ENCODE measurements around the gene SH3PXD2A.

SH3PXD2A gene

GRCh38 chr10:103726637-103727036 is 128.7 kb downstream of the SH3PXD2A start:
- TF ChIP-seq, protein P1, sequence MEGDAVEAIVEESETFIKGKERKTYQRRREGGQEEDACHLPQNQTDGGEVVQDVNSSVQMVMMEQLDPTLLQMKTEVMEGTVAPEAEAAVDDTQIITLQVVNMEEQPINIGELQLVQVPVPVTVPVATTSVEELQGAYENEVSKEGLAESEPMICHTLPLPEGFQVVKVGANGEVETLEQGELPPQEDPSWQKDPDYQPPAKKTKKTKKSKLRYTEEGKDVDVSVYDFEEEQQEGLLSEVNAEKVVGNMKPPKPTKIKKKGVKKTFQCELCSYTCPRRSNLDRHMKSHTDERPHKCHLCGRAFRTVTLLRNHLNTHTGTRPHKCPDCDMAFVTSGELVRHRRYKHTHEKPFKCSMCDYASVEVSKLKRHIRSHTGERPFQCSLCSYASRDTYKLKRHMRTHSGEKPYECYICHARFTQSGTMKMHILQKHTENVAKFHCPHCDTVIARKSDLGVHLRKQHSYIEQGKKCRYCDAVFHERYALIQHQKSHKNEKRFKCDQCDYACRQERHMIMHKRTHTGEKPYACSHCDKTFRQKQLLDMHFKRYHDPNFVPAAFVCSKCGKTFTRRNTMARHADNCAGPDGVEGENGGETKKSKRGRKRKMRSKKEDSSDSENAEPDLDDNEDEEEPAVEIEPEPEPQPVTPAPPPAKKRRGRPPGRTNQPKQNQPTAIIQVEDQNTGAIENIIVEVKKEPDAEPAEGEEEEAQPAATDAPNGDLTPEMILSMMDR (IDR thresholded peaks at IDR 0.05) = no peak
- no peak overlapping the region for H3K4me3 ChIP-seq
- no peak overlapping the region for H3K27ac ChIP-seq
- no peak for DNase-seq (ENCODE audit: low spot score)

- TF ChIP-seq, protein P1 (IDR thresholded peaks at IDR 0.05) = no peak
- Histone ChIP-seq H3K4me3 (no peak overlapping the region), H3K27ac (no peak overlapping the region)
- DNase-seq (ENCODE audit: low spot score) = no peak
Observed at GRCh38 chr10:103725242-103725641, 130.1 kb downstream of the SH3PXD2A start.

- no peak overlapping the region for H3K27ac ChIP-seq
- TF ChIP-seq, protein P1 (IDR thresholded peaks at IDR 0.05) = no peak
- H3K4me3 ChIP-seq = no peak overlapping the region
- no peak for DNase-seq (ENCODE audit: low spot score)
Observed at GRCh38 chr10:103724771-103725170, 130.6 kb downstream of the SH3PXD2A start.

GRCh38 chr10:103724074-103724473 is 131.3 kb downstream of the SH3PXD2A start:
- TF ChIP-seq, protein P1 (IDR thresholded peaks at IDR 0.05) = no peak
- Histone ChIP-seq H3K27ac (no peak overlapping the region), H3K4me3 (no peak overlapping the region)
- no peak for DNase-seq (ENCODE audit: low spot score)

DNA sequence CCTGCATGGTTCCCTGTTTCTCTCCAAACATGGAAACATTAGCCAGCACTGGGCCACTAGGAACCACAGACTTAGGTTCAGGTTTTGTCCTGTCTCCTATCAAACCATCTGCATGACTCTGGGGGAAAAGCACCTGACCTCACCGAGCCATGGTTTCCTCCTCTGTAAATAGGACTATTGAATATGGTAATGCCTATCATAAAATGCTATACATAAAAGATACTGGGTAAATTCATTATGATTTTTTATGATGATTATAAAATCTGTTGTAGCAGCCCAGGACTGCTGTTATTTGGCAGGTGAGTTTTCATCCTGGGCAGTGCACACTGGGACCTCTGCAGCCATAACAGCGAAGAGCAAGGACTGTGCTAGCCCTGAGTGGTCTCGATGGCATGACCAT is 131.8 kb downstream of the SH3PXD2A start:
- DNase-seq (ENCODE audit: low spot score) = no peak
- Histone ChIP-seq H3K27ac (no peak overlapping the region), H3K4me3 (no peak overlapping the region)
- TF ChIP-seq, protein P1 (IDR thresholded peaks at IDR 0.05) = no peak

DNA sequence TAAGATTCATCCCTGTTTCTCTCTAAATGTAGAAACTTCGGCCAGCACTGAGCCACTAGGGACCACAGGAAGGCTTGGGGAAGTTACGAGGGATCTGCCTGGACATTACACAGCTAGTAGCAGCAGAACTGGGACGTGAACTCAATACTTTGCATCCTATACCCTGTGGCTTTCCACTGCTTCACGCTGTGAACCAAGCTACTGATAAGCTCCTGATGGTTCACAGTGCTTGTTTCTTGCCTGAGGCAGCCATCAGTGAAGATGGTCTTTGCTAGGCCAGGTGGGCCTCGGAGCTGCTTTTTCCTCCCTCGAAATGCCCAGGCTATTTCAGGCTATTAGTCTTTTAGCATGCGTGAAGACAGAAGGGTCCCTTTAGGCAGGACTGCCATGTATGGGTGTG is 132.7 kb downstream of the SH3PXD2A start:
- no peak overlapping the region for H3K27ac ChIP-seq
- DNase-seq (ENCODE audit: low spot score) = no peak
- H3K4me3 ChIP-seq = no peak overlapping the region
- TF ChIP-seq, protein P1 (IDR thresholded peaks at IDR 0.05) = no peak

DNA sequence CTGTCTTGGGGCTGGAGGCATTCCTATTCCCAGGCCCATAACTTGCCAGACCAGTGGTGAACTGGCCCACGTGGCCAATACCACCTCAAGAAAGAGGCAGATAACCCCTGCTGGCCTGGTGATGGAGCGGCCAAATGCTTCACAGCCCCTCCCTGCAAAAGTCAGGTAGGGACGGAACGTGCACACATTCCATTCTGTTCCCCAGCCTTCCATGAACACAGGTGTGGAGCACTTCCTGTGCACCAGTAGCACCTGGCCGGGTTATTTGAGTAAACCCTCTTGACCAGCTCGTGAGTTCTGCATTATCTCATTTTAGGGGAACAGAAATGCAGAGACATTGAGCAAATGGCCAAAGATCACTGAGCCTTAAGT is 134.4 kb downstream of the SH3PXD2A start:
- TF ChIP-seq, protein P1 (IDR thresholded peaks at IDR 0.05) = no peak
- Histone ChIP-seq H3K4me3 (no peak overlapping the region), H3K27ac (no peak overlapping the region)
- no peak for DNase-seq (ENCODE audit: low spot score)
